Measurements from ENCODE around the gene TARS2. TPM values are rescaled to one million over a fixed set of nuclear protein-coding genes. Genes with fewer than 3 reads are reported as not detected.

Gene TARS2
- total RNA-seq, 6 experiments from 2014 or later = 16.1 to 32.1 (median 22.4) TPM

DNA sequence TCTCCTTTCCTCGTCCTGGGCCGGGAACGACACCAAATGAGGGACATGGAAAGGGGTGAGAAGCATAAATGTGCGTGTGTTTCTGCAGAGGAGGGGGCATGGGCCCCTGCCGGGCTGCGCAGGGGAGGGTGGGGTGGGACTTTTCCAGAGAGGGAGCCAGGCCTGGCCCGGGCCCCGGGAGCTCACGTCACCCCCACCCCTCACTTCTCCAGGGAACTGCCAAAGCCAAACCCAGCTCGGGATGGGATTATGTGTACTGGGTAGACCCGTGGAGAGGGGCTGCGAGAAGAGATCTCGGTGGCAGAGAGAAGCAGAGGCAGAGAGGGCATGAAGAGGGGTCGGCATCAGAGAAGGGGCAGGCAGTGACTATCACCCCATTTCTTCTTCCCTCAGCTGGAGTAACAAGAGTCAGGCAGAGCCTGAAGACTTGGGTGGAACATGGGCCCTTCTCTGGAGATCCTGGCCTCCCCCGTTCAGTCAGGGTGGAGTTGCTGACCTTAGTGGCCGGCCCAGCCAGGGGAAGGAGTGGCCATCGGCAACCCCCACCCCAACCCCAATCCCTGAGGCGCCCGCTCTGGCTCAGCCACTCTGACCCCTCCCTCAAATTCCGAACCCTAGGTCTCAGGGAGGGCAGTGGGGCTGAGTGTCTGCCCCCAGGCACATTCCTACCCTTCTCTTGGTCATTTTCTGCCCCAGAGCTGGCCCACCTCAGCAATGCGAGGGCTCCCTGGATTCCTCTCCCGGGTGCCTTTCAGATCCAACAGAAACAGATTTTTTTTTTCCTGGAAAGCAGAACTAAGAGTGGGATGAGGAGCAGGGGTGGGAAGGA is 63.2 kb downstream of the TARS2 start:
- intact Hi-C loops (cut with DNase I) = no loop called here
- ATAC-seq = no peak
- H3K27me3 ChIP-seq = no peaks in the 10 kb centered on the region
- no peaks in the 10 kb centered on the region for H3K9me3 ChIP-seq
- H3K4me3 ChIP-seq = peak overlapping the region in 1 of 3 donors; percentile 75
- H3K36me3 ChIP-seq = no peaks in the 10 kb centered on the region
- peaks cover 0 to 39% (median 10%) of the 10 kb centered on the region in 4 donors for H3K4me1 ChIP-seq
- peak in 2 of 3 donors; percentile 48 to 51 for DNase-seq
- 79% methylated on average over 18 of the region's 22 CpGs for WGBS (ENCODE audit: insufficient coverage, low coverage, low lambda C conversion rate, missing lambda C conversion rate)
- peak overlapping the region in 2 of 3 donors; percentile 86 to 89 for H3K27ac ChIP-seq
- no peak for TF ChIP-seq POLR2A (IDR thresholded peaks at IDR 0.05)
- TF ChIP-seq, protein P1, sequence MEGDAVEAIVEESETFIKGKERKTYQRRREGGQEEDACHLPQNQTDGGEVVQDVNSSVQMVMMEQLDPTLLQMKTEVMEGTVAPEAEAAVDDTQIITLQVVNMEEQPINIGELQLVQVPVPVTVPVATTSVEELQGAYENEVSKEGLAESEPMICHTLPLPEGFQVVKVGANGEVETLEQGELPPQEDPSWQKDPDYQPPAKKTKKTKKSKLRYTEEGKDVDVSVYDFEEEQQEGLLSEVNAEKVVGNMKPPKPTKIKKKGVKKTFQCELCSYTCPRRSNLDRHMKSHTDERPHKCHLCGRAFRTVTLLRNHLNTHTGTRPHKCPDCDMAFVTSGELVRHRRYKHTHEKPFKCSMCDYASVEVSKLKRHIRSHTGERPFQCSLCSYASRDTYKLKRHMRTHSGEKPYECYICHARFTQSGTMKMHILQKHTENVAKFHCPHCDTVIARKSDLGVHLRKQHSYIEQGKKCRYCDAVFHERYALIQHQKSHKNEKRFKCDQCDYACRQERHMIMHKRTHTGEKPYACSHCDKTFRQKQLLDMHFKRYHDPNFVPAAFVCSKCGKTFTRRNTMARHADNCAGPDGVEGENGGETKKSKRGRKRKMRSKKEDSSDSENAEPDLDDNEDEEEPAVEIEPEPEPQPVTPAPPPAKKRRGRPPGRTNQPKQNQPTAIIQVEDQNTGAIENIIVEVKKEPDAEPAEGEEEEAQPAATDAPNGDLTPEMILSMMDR (IDR thresholded peaks at IDR 0.05) = no peak

DNA sequence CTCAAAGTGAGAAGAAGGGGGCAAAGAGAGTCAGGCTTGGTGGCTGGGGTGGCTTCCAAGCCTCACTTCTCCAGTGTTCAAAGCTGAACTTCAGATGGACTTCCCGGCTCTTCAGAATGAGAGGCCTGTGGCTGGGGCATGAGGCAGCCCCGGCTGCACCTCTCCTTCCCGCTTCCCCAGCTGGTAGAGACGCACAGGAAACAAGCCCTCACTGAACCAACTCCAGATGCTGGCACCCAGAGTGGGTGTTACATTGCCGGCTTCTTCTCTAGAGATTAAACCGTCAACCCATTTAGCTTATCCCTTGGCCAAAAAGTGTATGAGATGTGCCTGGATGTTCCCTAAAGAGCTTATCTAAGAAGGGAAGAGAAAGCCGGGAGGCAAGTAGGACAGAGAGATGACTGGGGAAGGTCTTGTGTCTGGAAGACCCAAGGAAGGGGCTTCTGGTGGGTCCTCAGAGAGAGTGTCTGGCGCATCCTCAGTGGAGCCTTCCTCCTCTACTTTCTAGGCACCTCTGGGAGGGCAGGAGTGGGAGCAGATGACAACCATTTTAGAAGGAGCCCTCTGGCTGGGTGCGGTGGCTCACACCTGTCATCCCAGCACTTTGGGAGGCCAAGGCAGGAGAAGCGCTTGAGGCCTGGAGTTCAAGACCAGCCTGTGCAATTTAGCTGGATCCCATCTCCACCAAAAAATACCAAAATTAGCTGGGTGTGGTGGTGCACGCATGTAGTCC is 64.0 kb downstream of the TARS2 start:
- DNase-seq (peak in 1 of 3 donors; percentile 48), ATAC-seq (no peak)
- Histone ChIP-seq H3K9me3 (no peaks in the 10 kb centered on the region), H3K27ac (peak overlapping the region in 2 of 3 donors; percentile 71 to 89), H3K4me3 (no peak overlapping the region), H3K36me3 (peaks cover 0 to 6% (median 0%) of the 10 kb centered on the region in 4 donors), H3K27me3 (no peaks in the 10 kb centered on the region), H3K4me1 (peaks cover 0 to 39% (median 10%) of the 10 kb centered on the region in 4 donors)
- TF ChIP-seq, protein P1 (IDR thresholded peaks at IDR 0.05) = no peak
- no peak for TF ChIP-seq POLR2A (IDR thresholded peaks at IDR 0.05)
- 72% methylated on average over 7 of the region's 11 CpGs for WGBS (ENCODE audit: insufficient coverage, low coverage, low lambda C conversion rate, missing lambda C conversion rate)
- intact Hi-C loops (cut with DNase I) = no loop called here

DNA sequence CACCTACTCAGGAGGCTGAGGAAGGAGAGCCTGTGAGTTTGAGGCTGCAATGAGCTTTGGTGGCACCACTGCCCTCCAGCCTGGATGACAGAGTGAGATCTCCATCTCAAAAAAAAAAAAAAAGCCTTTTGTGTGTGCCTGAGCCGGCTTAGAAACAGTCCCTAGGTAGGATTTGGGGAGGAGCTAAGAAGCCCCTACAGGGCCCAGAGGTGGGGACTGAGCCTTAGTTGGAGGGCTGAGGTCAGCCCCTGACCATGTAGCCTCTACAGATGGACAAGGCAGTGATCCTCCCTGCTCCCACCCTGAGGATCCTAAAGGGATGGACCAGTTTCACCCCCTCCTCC is 64.5 kb downstream of the TARS2 start:
- intact Hi-C loops (cut with DNase I) = no loop called here
- peaks cover 0 to 6% (median 0%) of the 10 kb centered on the region in 4 donors for H3K36me3 ChIP-seq
- H3K4me1 ChIP-seq = peaks cover 0 to 39% (median 10%) of the 10 kb centered on the region in 4 donors
- H3K27me3 ChIP-seq = no peaks in the 10 kb centered on the region
- DNase-seq = peak in 1 of 3 donors; percentile 31
- no peaks in the 10 kb centered on the region for H3K9me3 ChIP-seq
- peak overlapping the region; percentile 41 to 89 (median 71) for H3K27ac ChIP-seq
- H3K4me3 ChIP-seq = no peak overlapping the region
- TF ChIP-seq, protein P1 (IDR thresholded peaks at IDR 0.05) = no peak
- no peak for TF ChIP-seq POLR2A (IDR thresholded peaks at IDR 0.05)
- 20% methylated on average over 1 of the region's 1 CpG for WGBS (ENCODE audit: insufficient coverage, low coverage, low lambda C conversion rate, missing lambda C conversion rate)
- no peak for ATAC-seq

DNA sequence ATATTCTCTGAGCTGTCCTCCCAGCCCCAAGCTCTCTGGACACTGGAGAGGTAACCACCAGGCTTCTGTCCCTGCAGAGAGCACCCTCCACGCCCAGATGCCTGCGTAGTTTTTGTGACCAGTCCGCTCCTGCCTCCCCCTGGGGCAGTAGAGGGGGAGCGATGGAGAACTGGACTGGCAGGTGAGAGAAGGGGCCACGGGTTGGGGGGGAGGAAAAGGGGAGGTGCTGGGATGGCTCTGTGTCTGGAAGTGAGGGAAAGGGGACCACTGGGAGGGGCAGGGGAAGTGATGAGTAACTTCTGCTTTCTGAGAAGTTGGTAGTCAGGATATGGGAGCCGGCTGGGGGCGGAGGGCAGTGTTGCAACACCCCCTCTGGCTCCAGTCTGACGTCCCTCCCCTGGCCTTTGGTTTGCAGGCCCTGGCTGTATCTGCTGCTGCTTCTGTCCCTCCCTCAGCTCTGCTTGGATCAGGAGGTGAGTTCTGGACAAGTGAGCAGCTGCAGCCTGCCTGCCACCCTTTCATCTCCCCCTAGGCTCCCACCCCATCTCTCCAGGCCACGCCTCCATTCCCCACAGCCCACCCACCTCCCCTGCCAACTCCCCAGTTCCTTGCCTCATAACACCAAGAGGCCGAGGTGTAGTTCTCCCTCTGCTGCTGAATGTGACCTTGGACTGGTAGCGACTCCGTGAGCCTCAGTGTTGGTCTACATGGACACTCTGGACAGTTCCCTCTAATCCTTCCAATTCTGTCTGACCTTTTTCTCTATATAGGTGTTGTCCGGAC is 65.1 kb downstream of the TARS2 start:
- no peak overlapping the region for H3K4me3 ChIP-seq
- H3K27me3 ChIP-seq = no peaks in the 10 kb centered on the region
- peak overlapping the region; percentile 68 to 89 (median 71) for H3K27ac ChIP-seq
- H3K9me3 ChIP-seq = no peaks in the 10 kb centered on the region
- TF ChIP-seq POLR2A (IDR thresholded peaks at IDR 0.05) = peak; percentile 77
- TF ChIP-seq, protein P1 (IDR thresholded peaks at IDR 0.05) = no peak
- peak; percentile 68 to 80 (median 77) for ATAC-seq
- intact Hi-C loops (cut with DNase I) = no loop called here
- H3K4me1 ChIP-seq = peaks cover 0 to 39% (median 10%) of the 10 kb centered on the region in 4 donors
- peaks cover 0 to 6% (median 0%) of the 10 kb centered on the region in 4 donors for H3K36me3 ChIP-seq
- 27% methylated on average over 11 of the region's 13 CpGs for WGBS (ENCODE audit: insufficient coverage, low coverage, low lambda C conversion rate, missing lambda C conversion rate)
- peak; percentile 90 to 92 (median 91) for DNase-seq
